K562 (cell line): ENCODE measurements around the gene GJA1.

Source experiments
- CBX8 ChIP-seq: fragments of 200-600 bp; sonication (generic); IDR thresholded peaks from 2 replicates; pipeline ENCODE4 v1.6.1; 2012; ENCODE audit warnings: borderline replicate concordance, mixed run types, low read depth, mild to moderate bottlenecking, moderate library complexity, mixed read lengths, low read length, control low read depth, inconsistent platforms; ENCODE audit not compliant: poor library complexity, severe bottlenecking; ENCODE audit errors: extremely low read depth
- CTCF ChIP-seq, 3 experiments: IDR thresholded peaks in 2 of 3; conservative IDR thresholded peaks in 1 of 3; 2 replicates each; pipeline ENCODE4 v1.5.1; 2011 to 2012; ENCODE audit warnings: low read length in 3 of 3, mild to moderate bottlenecking in 3 of 3, control low read depth in 2 of 3, improper control_type of control experiment in 1 of 3, inconsistent platforms in 1 of 3, low read depth in 1 of 3, mixed read lengths in 1 of 3, moderate library complexity in 1 of 3; ENCODE audit not compliant: insufficient read depth in 2 of 3
- FOXK1 ChIP-seq: sonication (generic); formaldehyde crosslinking; IDR thresholded peaks from 2 replicates; pipeline ENCODE4 v1.8.0; 2022; ENCODE audit warnings: missing genetic modification reagents, mild to moderate bottlenecking, borderline replicate concordance
- POLR2A ChIP-seq: fragments of 450-650 bp; conservative IDR thresholded peaks from 2 replicates; pipeline ENCODE4 v1.6.1; 2016
- ZC3H4 ChIP-seq: sonication (generic); formaldehyde crosslinking; IDR thresholded peaks from 2 replicates; pipeline ENCODE4 v1.9.0; 2021; ENCODE audit warnings: missing genetic modification reagents, borderline replicate concordance

- TF ChIP-seq CBX8 (no peak), ZC3H4 (no peak), FOXK1 (CRISPR knock-in tag) (no peak), CTCF (IDR thresholded peaks at IDR 0.05 in 2 of 3, conservative IDR thresholded peaks at IDR 0.05 in 1 of 3; ENCODE audit: insufficient read depth in 2 of 3, low read depth in 1 of 3, low read length in 3 of 3) (no peak), POLR2A (no peak)
These were observed 57.1 kb downstream of the GJA1 start for GRCh38 chr6:121492536-121492935.
